Measurements from ENCODE around the gene MYEF2. TPM values are rescaled to one million over a fixed set of nuclear protein-coding genes. Genes with fewer than 3 reads are reported as not detected.

The MYEF2 gene
- total and polyA plus RNA-seq, 7 donors, result 0.23 to 1.3 (median 0.62) TPM

- Histone ChIP-seq H3K9me3 (no peaks in the 10 kb centered on the region), H3K4me3 (no peak overlapping the region), H3K4me1 (no peaks in the 10 kb centered on the region), H3K36me3 (ENCODE audit: insufficient read depth in 1 of 2, low read depth in 1 of 2) (no peaks in the 10 kb centered on the region), H3K27ac (no peak overlapping the region), H3K27me3 (ENCODE audit: insufficient read depth in 3 of 3, low read length in 2 of 3) (peaks cover 0 to 5% (median 0%) of the 10 kb centered on the region in 3 donors)
- 22 to 33% (median 31%) methylated on average over 1 of the region's 1 CpG for WGBS, 3 donors
- intact Hi-C loops (cut with DNase I), result no loop called here
- DNase-seq (no peak), ATAC-seq (no peak)
- no peak for TF ChIP-seq CTCF (IDR thresholded peaks at IDR 0.05)
Observed at GRCh38 chr15:48221261-48221660, 43.2 kb upstream of the MYEF2 start.

- ATAC-seq (no peak), DNase-seq (no peak)
- intact Hi-C loops (cut with DNase I), result no loop called here
- Histone ChIP-seq H3K27me3 (ENCODE audit: insufficient read depth in 3 of 3, low read length in 2 of 3) (no peaks in the 10 kb centered on the region), H3K4me1 (no peaks in the 10 kb centered on the region), H3K9me3 (no peaks in the 10 kb centered on the region), H3K4me3 (no peak within 1 kb of the TSS), H3K36me3 (ENCODE audit: insufficient read depth in 1 of 2, low read depth in 1 of 2) (no peaks in the 10 kb centered on the region), H3K27ac (no peak within 1 kb of the TSS)
- 82 to 88% (median 82%) methylated on average over 1 of the region's 1 CpG for WGBS, 3 donors
- TF ChIP-seq CTCF (IDR thresholded peaks at IDR 0.05), result no peak
Observed at GRCh38 chr15:48205981-48206380, 27.9 kb upstream of the MYEF2 start, which contains the start of gene SLC12A1. Gene SLC12A1 (plus strand): TSS chr15:48206302. CDS start chr15:48207720, 1,418 bp downstream.

GRCh38 chr15:48202068-48202467 lies 24.0 kb upstream of the MYEF2 start:
- Histone ChIP-seq H3K9me3 (no peaks in the 10 kb centered on the region), H3K27me3 (ENCODE audit: insufficient read depth in 3 of 3, low read length in 2 of 3) (no peaks in the 10 kb centered on the region), H3K4me3 (no peak overlapping the region), H3K27ac (no peak overlapping the region), H3K36me3 (ENCODE audit: insufficient read depth in 1 of 2, low read depth in 1 of 2) (no peaks in the 10 kb centered on the region), H3K4me1 (no peaks in the 10 kb centered on the region)
- WGBS, 3 donors, result 65 to 76% (median 74%) methylated on average over 1 of the region's 1 CpG
- DNase-seq (no peak), ATAC-seq (no peak)
- no peak for TF ChIP-seq CTCF (IDR thresholded peaks at IDR 0.05)
- intact Hi-C loops (cut with DNase I), result no loop called here

GRCh38 chr15:48191574-48192225 lies 13.6 kb upstream of the MYEF2 start, which contains the start of gene CTXN2:
Gene CTXN2 (plus strand): TSS chr15:48191665. CDS start chr15:48201301, 9,636 bp downstream.
- 5 to 7% (median 5%) methylated on average over 31 of the region's 31 CpGs for WGBS, 3 donors
- DNase-seq (no peak), ATAC-seq (no peak)
- H3K36me3 ChIP-seq (ENCODE audit: insufficient read depth in 1 of 2, low read depth in 1 of 2), result no peaks in the 10 kb centered on the region
- H3K4me1 ChIP-seq, result no peaks in the 10 kb centered on the region
- intact Hi-C loops (cut with DNase I), result no loop called here
- peaks cover 0 to 4% (median 4%) of the 10 kb centered on the region in 3 donors for H3K27me3 ChIP-seq (ENCODE audit: insufficient read depth in 3 of 3, low read length in 2 of 3)
- no peak for TF ChIP-seq CTCF (IDR thresholded peaks at IDR 0.05)
- H3K9me3 ChIP-seq, result no peaks in the 10 kb centered on the region
- no peak within 1 kb of the TSS for H3K4me3 ChIP-seq
- no peak within 1 kb of the TSS for H3K27ac ChIP-seq

Data from psoas muscle (tissue), 8 donors.